ELF-1 (cell line): ENCODE measurements around the gene CWF19L1.
"Not testable (repeated sequence)": the region's sequence is repeated elsewhere in the genome, so short reads cannot be mapped to it uniquely, and the experiment has no call there.

ENCODE experiments used
- DNase-seq: peaks from one replicate; pipeline ENCODE4 v3.0.0-alpha.2; 2016; ENCODE audit warnings: low read depth, low spot score

Gene CWF19L1

GRCh38 chr10:100267239-100268104, at the start of gene CWF19L1:
Gene CWF19L1, minus strand, starts transcription at chr10:100267638. Its CDS starts 45 bp downstream, at chr10:100267593.
- peak; percentile 93 for DNase-seq

- peak; percentile 49 for DNase-seq
Measured at GRCh38 chr10:100315615-100316014, 48.2 kb upstream of the CWF19L1 start.

GRCh38 chr10:100311298-100311697, 43.9 kb upstream of the CWF19L1 start:
- DNase-seq: no peak

- DNase-seq: no peak
Measured at GRCh38 chr10:100307684-100308083, 40.2 kb upstream of the CWF19L1 start.

- DNase-seq: no peak
Measured at GRCh38 chr10:100306861-100307260, 39.4 kb upstream of the CWF19L1 start.

- no peak for DNase-seq
Measured at GRCh38 chr10:100304414-100304813, 37.0 kb upstream of the CWF19L1 start.

GRCh38 chr10:100303724-100304319, 36.4 kb upstream of the CWF19L1 start:
- DNase-seq: no peak

GRCh38 chr10:100301123-100301522, 33.7 kb upstream of the CWF19L1 start:
- peak; percentile 31 for DNase-seq

GRCh38 chr10:100297242-100297641, 29.8 kb upstream of the CWF19L1 start:
- no peak for DNase-seq

GRCh38 chr10:100293066-100293465, 25.6 kb upstream of the CWF19L1 start:
- no peak for DNase-seq

- DNase-seq: not testable (repeated sequence)
Measured at GRCh38 chr10:100292300-100292699, 24.9 kb upstream of the CWF19L1 start.

GRCh38 chr10:100291356-100291755, 23.9 kb upstream of the CWF19L1 start:
- no peak for DNase-seq

- no peak for DNase-seq
Measured at GRCh38 chr10:100289641-100290040, 22.2 kb upstream of the CWF19L1 start.

GRCh38 chr10:100288196-100288595, 20.8 kb upstream of the CWF19L1 start:
- DNase-seq: no peak

- DNase-seq: no peak
Measured at GRCh38 chr10:100287756-100288155, 20.3 kb upstream of the CWF19L1 start.

- peak; percentile 90 for DNase-seq
Measured at GRCh38 chr10:100286051-100287033, 18.9 kb upstream of the CWF19L1 start, which contains the start of gene BLOC1S2. Gene BLOC1S2, minus strand, starts transcription at chr10:100286680. Its CDS starts 21 bp downstream, at chr10:100286659.

- not testable (repeated sequence) for DNase-seq
Measured at GRCh38 chr10:100285326-100285725, 17.9 kb upstream of the CWF19L1 start.

GRCh38 chr10:100282907-100283306, 15.5 kb upstream of the CWF19L1 start:
- no peak for DNase-seq

GRCh38 chr10:100276971-100277370, 9.5 kb upstream of the CWF19L1 start:
- DNase-seq: not testable (repeated sequence)

- no peak for DNase-seq
Measured at GRCh38 chr10:100265821-100266485, 1.5 kb downstream of the CWF19L1 start.

- DNase-seq: no peak
Measured at GRCh38 chr10:100254191-100254590, 13.2 kb downstream of the CWF19L1 start.
